Gastrocnemius medialis (tissue), 4 donors: Measurements from ENCODE around the gene FHOD3.

Source experiments
- POLR2A ChIP-seq, 2 donors: fragments of 450-650 bp; IDR thresholded peaks; one replicate each; pipeline ENCODE4 v1.6.1; 2017; ENCODE audit warnings: antibody characterized with exemption in 2 of 2, mild to moderate bottlenecking in 2 of 2, moderate library complexity in 2 of 2
- TF ChIP-seq, protein P1 (sequence below), 5 experiments: fragments of 450-650 bp in 3 of 5; fragments of 200-600 bp in 2 of 5; sonication (generic) in 2 of 5; IDR thresholded peaks in 4 of 5; conservative IDR thresholded peaks in 1 of 5; 1 replicate in 4 of 5; 2 replicates in 1 of 5; pipeline ENCODE4 v1.5.1; 2016 to 2019; ENCODE audit warnings: antibody characterized with exemption in 5 of 5, mild to moderate bottlenecking in 3 of 5, moderate library complexity in 3 of 5

DNA sequence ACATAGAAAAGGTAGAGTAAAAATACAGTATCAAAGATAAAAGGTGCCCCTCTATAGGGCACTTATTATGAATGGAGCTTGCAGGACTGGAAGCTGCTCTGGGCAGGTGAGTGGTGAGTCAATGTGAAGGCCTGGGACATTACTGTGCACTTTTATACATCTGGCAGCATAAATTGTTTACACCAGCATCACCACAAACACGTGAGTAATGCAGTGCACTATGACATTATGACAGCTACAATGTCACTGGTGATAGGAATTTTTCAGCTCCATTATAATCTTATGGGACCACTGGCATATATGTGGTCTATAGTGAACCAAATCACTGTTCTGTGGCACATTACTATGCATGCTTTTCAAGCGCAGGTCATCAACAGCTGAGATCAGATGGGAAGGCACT lies 483.2 kb downstream of the FHOD3 start:
- TF ChIP-seq, protein P1, sequence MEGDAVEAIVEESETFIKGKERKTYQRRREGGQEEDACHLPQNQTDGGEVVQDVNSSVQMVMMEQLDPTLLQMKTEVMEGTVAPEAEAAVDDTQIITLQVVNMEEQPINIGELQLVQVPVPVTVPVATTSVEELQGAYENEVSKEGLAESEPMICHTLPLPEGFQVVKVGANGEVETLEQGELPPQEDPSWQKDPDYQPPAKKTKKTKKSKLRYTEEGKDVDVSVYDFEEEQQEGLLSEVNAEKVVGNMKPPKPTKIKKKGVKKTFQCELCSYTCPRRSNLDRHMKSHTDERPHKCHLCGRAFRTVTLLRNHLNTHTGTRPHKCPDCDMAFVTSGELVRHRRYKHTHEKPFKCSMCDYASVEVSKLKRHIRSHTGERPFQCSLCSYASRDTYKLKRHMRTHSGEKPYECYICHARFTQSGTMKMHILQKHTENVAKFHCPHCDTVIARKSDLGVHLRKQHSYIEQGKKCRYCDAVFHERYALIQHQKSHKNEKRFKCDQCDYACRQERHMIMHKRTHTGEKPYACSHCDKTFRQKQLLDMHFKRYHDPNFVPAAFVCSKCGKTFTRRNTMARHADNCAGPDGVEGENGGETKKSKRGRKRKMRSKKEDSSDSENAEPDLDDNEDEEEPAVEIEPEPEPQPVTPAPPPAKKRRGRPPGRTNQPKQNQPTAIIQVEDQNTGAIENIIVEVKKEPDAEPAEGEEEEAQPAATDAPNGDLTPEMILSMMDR (IDR thresholded peaks at IDR 0.05 in 4 of 5, conservative IDR thresholded peaks at IDR 0.05 in 1 of 5): no peak
- no peak for TF ChIP-seq POLR2A (IDR thresholded peaks at IDR 0.05)
